ENCODE measurements around the gene ATP1A1.

Gene ATP1A1

DNA sequence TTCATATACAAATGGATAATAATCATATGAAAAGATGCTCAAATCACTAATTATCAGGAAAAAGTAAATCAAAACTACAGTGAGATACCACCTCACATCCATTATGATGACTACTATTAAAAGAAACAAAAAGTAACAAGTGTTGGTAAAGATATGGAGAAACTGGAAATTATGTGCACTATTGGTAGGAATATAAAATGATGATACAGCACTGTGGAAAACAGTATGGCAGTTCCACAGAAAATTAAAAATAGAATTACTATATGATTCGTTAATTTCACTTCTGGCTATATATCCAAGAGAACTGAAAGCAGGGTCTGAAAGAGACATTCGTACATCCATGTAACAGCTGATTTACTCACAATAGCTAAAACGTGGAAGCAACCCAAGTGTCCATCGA, 21.1 kb upstream of the ATP1A1 start:
- Histone ChIP-seq H3K27me3 (ENCODE audit: insufficient read depth, low read length) (no peaks in the 10 kb centered on the region), H3K79me2 (ENCODE audit: insufficient read depth, low read length) (no peaks in the 10 kb centered on the region), H3F3A (ENCODE audit: insufficient read depth, low read length) (no peaks in the 10 kb centered on the region), H3K4me3 (ENCODE audit: low read depth, low read length, poor library complexity, severe bottlenecking) (no peak overlapping the region), H3K4me1 (ENCODE audit: insufficient read depth, low read length, severe bottlenecking) (no peaks in the 10 kb centered on the region), H3K27ac (ENCODE audit: low read depth, low read length, poor library complexity, severe bottlenecking) (no peak overlapping the region), H3K9me2 (ENCODE audit: low read depth, low read length) (no peaks in the 10 kb centered on the region), H3K9me3 (ENCODE audit: low read length) (no peaks in the 10 kb centered on the region), H3K36me3 (ENCODE audit: insufficient read depth, low read length) (no peaks in the 10 kb centered on the region), H3K9ac (ENCODE audit: low read length) (no peak overlapping the region), H4K20me1 (ENCODE audit: insufficient read depth, low read length) (no peaks in the 10 kb centered on the region), H2AFZ (ENCODE audit: low read length) (no peak overlapping the region), H3K4me2 (ENCODE audit: low read length) (no peak overlapping the region)
- TF ChIP-seq EZH2 (IDR thresholded peaks at IDR 0.05; ENCODE audit: borderline replicate concordance, low read length), result no peak
- no peak for TF ChIP-seq CTCF (IDR thresholded peaks at IDR 0.05; ENCODE audit: low read length)

- H4K20me1 ChIP-seq (ENCODE audit: insufficient read depth, low read length), result no peaks in the 10 kb centered on the region
- no peaks in the 10 kb centered on the region for H3K9me3 ChIP-seq (ENCODE audit: low read length)
- no peak overlapping the region for H3K9ac ChIP-seq (ENCODE audit: low read length)
- H3K27me3 ChIP-seq (ENCODE audit: insufficient read depth, low read length), result no peaks in the 10 kb centered on the region
- H3K36me3 ChIP-seq (ENCODE audit: insufficient read depth, low read length), result no peaks in the 10 kb centered on the region
- H3K79me2 ChIP-seq (ENCODE audit: insufficient read depth, low read length), result no peaks in the 10 kb centered on the region
- no peak overlapping the region for H2AFZ ChIP-seq (ENCODE audit: low read length)
- H3K4me1 ChIP-seq (ENCODE audit: insufficient read depth, low read length, severe bottlenecking), result no peaks in the 10 kb centered on the region
- TF ChIP-seq CTCF (IDR thresholded peaks at IDR 0.05; ENCODE audit: low read length), result no peak
- TF ChIP-seq EZH2 (IDR thresholded peaks at IDR 0.05; ENCODE audit: borderline replicate concordance, low read length), result no peak
- H3K27ac ChIP-seq (ENCODE audit: low read depth, low read length, poor library complexity, severe bottlenecking), result no peak overlapping the region
- H3K4me2 ChIP-seq (ENCODE audit: low read length), result no peak overlapping the region
- H3K9me2 ChIP-seq (ENCODE audit: low read depth, low read length), result no peaks in the 10 kb centered on the region
- H3F3A ChIP-seq (ENCODE audit: insufficient read depth, low read length), result no peaks in the 10 kb centered on the region
- H3K4me3 ChIP-seq (ENCODE audit: low read depth, low read length, poor library complexity, severe bottlenecking), result no peak overlapping the region
Observed at GRCh38 chr1:116352349-116352813, 20.7 kb upstream of the ATP1A1 start.

DNA sequence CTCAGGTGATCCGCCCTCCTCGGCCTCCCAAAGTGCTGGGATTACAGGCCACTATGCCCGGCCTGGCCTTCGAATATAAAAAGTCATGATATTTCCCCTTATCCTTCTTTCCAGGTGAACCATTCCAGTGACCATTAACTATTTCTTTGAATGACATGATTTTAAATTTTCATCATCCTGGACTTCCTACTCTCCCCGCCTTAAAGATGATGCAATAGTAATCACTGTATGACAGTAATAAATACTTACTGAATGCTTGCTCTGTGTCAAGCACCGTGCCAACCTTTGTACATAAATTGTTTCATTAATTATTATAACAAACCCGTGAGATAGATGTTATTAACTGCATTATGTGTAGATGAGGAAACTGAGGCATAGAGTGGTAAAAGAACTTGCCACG, 19.9 kb upstream of the ATP1A1 start:
- no peaks in the 10 kb centered on the region for H3K9me3 ChIP-seq (ENCODE audit: low read length)
- no peak overlapping the region for H3K27ac ChIP-seq (ENCODE audit: low read depth, low read length, poor library complexity, severe bottlenecking)
- no peaks in the 10 kb centered on the region for H3K36me3 ChIP-seq (ENCODE audit: insufficient read depth, low read length)
- no peaks in the 10 kb centered on the region for H3K9me2 ChIP-seq (ENCODE audit: low read depth, low read length)
- no peak for TF ChIP-seq CTCF (IDR thresholded peaks at IDR 0.05; ENCODE audit: low read length)
- TF ChIP-seq EZH2 (IDR thresholded peaks at IDR 0.05; ENCODE audit: borderline replicate concordance, low read length), result no peak
- H3F3A ChIP-seq (ENCODE audit: insufficient read depth, low read length), result no peaks in the 10 kb centered on the region
- H4K20me1 ChIP-seq (ENCODE audit: insufficient read depth, low read length), result no peaks in the 10 kb centered on the region
- H3K4me3 ChIP-seq (ENCODE audit: low read depth, low read length, poor library complexity, severe bottlenecking), result no peak overlapping the region
- no peaks in the 10 kb centered on the region for H3K4me1 ChIP-seq (ENCODE audit: insufficient read depth, low read length, severe bottlenecking)
- H3K79me2 ChIP-seq (ENCODE audit: insufficient read depth, low read length), result no peaks in the 10 kb centered on the region
- H3K9ac ChIP-seq (ENCODE audit: low read length), result no peak overlapping the region
- H3K27me3 ChIP-seq (ENCODE audit: insufficient read depth, low read length), result no peaks in the 10 kb centered on the region
- no peak overlapping the region for H3K4me2 ChIP-seq (ENCODE audit: low read length)
- no peak overlapping the region for H2AFZ ChIP-seq (ENCODE audit: low read length)
